Brain microvascular endothelial cell (primary cell): ENCODE data around the gene LIX1.
"Not testable (repeated sequence)": the region's sequence is repeated elsewhere in the genome, so short reads cannot be mapped to it uniquely, and the experiment has no call there.

Source experiments
- DNase-seq: peaks from one replicate; pipeline ENCODE4 v3.0.0-alpha.2; 2020
- H3K27ac ChIP-seq: fragments of 250-450 bp; sonication (Bioruptor Pico); 2 replicates; pipeline ENCODE4 v1.5.1; 2020; ENCODE audit warnings: mild to moderate bottlenecking, moderate library complexity
- H3K27me3 ChIP-seq: fragments of 250-450 bp; sonication (Bioruptor Pico); replicated peaks from 2 replicates; pipeline ENCODE4 v1.5.1; 2020; ENCODE audit warnings: mild to moderate bottlenecking
- H3K36me3 ChIP-seq: fragments of 250-450 bp; sonication (Bioruptor Pico); replicated peaks from 2 replicates; pipeline ENCODE4 v1.5.1; 2020; ENCODE audit warnings: mild to moderate bottlenecking
- H3K4me3 ChIP-seq: 2 replicates; pipeline ENCODE4 v1.5.1; 2011; ENCODE audit warnings: low read depth, mild to moderate bottlenecking, control low read depth, low read length, moderate library complexity
- CTCF ChIP-seq: IDR thresholded peaks from 2 replicates; pipeline ENCODE4 v1.5.1; 2011; ENCODE audit warnings: low read depth, mild to moderate bottlenecking, moderate library complexity, low read length, control low read depth, inconsistent platforms; ENCODE audit errors: missing control alignments
- in situ Hi-C: cut with HindIII; loops from 2 replicates; pipeline ENCODE4 v1.10.0; 2017; ENCODE audit warnings: low sequenced_read_pairs, low pct_ligation_motif_present

The LIX1 gene

GRCh38 chr5:97150401-97150800, 8.0 kb upstream of the LIX1 start:
- no peak for DNase-seq
- no peaks in the 10 kb centered on the region for H3K36me3 ChIP-seq
- in situ Hi-C loops = no loop called here
- H3K4me3 ChIP-seq = no peak overlapping the region
- H3K27me3 ChIP-seq = no peaks in the 10 kb centered on the region
- TF ChIP-seq CTCF = no peak
- H3K27ac ChIP-seq = no peak overlapping the region

GRCh38 chr5:97149709-97150108, 7.3 kb upstream of the LIX1 start:
- H3K27me3 ChIP-seq = no peaks in the 10 kb centered on the region
- DNase-seq = no peak
- TF ChIP-seq CTCF = no peak
- H3K4me3 ChIP-seq = no peak overlapping the region
- no peak overlapping the region for H3K27ac ChIP-seq
- H3K36me3 ChIP-seq = no peaks in the 10 kb centered on the region
- in situ Hi-C loops = no loop called here

- TF ChIP-seq CTCF = no peak
- Histone ChIP-seq H3K27ac (no peak overlapping the region), H3K27me3 (no peaks in the 10 kb centered on the region), H3K36me3 (no peaks in the 10 kb centered on the region), H3K4me3 (no peak overlapping the region)
- no peak for DNase-seq
- in situ Hi-C loops = no loop called here
These were observed 5.9 kb upstream of the LIX1 start for GRCh38 chr5:97148288-97148687.

GRCh38 chr5:97143704-97144103, 1.3 kb upstream of the LIX1 start:
- in situ Hi-C loops = no loop called here
- Histone ChIP-seq H3K27me3 (no peaks in the 10 kb centered on the region), H3K27ac (no peak overlapping the region), H3K36me3 (no peaks in the 10 kb centered on the region), H3K4me3 (no peak overlapping the region)
- no peak for DNase-seq
- TF ChIP-seq CTCF = no peak

- no peak for DNase-seq
- Histone ChIP-seq H3K36me3 (no peaks in the 10 kb centered on the region), H3K27me3 (no peaks in the 10 kb centered on the region), H3K4me3 (no peak overlapping the region), H3K27ac (no peak overlapping the region)
- in situ Hi-C loops = no loop called here
- TF ChIP-seq CTCF = no peak
These were observed 872 bp downstream of the LIX1 start for GRCh38 chr5:97141539-97141938.

GRCh38 chr5:97141031-97141430, 1.4 kb downstream of the LIX1 start:
- H3K4me3 ChIP-seq = no peak overlapping the region
- in situ Hi-C loops = no loop called here
- no peak for DNase-seq
- H3K27me3 ChIP-seq = no peaks in the 10 kb centered on the region
- H3K27ac ChIP-seq = no peak overlapping the region
- TF ChIP-seq CTCF = no peak
- H3K36me3 ChIP-seq = no peaks in the 10 kb centered on the region

GRCh38 chr5:97140250-97140649, 2.2 kb downstream of the LIX1 start:
- H3K27me3 ChIP-seq, H3K27ac ChIP-seq, in situ Hi-C loops, H3K4me3 ChIP-seq, DNase-seq, H3K36me3 ChIP-seq: not testable (repeated sequence)
